Right lobe of liver (tissue), 4 donors: Measurements from ENCODE around the gene CALML4.

Experiments
- CTCF ChIP-seq, 4 donors: fragments of 200-600 bp in 3 of 4; fragments of 450-650 bp in 1 of 4; IDR thresholded peaks; one replicate each; pipeline versions ENCODE4 v1.5.1 to v1.8.0; 2016 to 2022; ENCODE audit warnings: antibody characterized with exemption in 4 of 4, mild to moderate bottlenecking in 2 of 4
- POLR2A ChIP-seq: fragments of 450-650 bp; IDR thresholded peaks from one replicate; pipeline ENCODE4 v1.6.1; 2017; ENCODE audit warnings: antibody characterized with exemption, mild to moderate bottlenecking
- donor health status: DM: no; HTN: no; CAD: no.
- donor health status: DM: no; HTN: no; CAD: no.
- donor health status: DM: no; HTN: yes; CAD: no.

GRCh38 chr15:68244235-68244634, 39.1 kb upstream of the CALML4 start:
- TF ChIP-seq POLR2A = no peak
- no peak for TF ChIP-seq CTCF (IDR thresholded peaks at IDR 0.05)
